Mammary epithelial cell (primary cell): Measurements from ENCODE around the gene NAA40.

Experiments
- CTCF ChIP-seq, 2 donors: IDR thresholded peaks in 1 of 2; conservative IDR thresholded peaks in 1 of 2; 2 replicates each; pipeline ENCODE4 v1.5.1; 2011 to 2012; ENCODE audit warnings: inconsistent platforms in 2 of 2, low read length in 2 of 2, mild to moderate bottlenecking in 2 of 2, control low read depth in 1 of 2, low read depth in 1 of 2; ENCODE audit not compliant: insufficient read depth in 1 of 2; ENCODE audit errors: extremely low read depth in 1 of 2
- EZH2 ChIP-seq: IDR thresholded peaks from 2 replicates; pipeline ENCODE4 v1.6.1; 2012; ENCODE audit warnings: low read length, inconsistent platforms, borderline replicate concordance

- TF ChIP-seq CTCF (conservative IDR thresholded peaks at IDR 0.05 in 1 of 2, IDR thresholded peaks at IDR 0.05 in 1 of 2; ENCODE audit: extremely low read depth in 1 of 2, insufficient read depth in 1 of 2, low read depth in 1 of 2, low read length in 2 of 2): no peak
- TF ChIP-seq EZH2: no peak
Observed at GRCh38 chr11:63920939-63921417, 17.8 kb upstream of the NAA40 start.
